ENCODE data around the gene RFLNA. TPM values are rescaled to one million over a fixed set of nuclear protein-coding genes. Genes with fewer than 3 reads are reported as not detected.

RFLNA gene
- total RNA-seq, 1 donor from 2014 or later, result 2.6 TPM

DNA sequence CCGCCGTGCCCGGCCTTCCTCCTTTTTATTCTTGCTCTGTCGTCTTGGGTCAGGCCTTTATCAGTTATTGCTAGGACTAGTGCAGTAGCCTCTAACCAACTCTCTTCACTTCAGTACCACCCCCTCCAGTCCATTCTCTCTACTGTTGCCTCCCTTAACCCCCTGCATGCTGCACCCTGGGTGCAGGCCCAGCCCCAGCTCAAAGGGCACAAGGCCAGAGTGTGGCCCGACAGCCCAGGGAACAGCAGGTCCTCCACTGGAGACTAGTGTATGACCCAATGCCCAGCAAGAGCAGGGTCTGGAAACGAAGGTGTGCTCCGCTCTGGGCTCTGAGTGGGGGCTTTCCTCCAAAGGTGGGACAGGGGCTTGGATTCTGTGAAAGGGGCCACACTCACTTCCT, 30.0 kb upstream of the RFLNA start:
- no peaks in the 10 kb centered on the region for H3K36me3 ChIP-seq (ENCODE audit: control insufficient read depth in 3 of 3, insufficient read depth in 3 of 3, low read length in 3 of 3)
- no peak overlapping the region for H3K9ac ChIP-seq (ENCODE audit: low read depth in 1 of 3, low read length in 3 of 3)
- H3K27me3 ChIP-seq (ENCODE audit: control insufficient read depth in 3 of 3, insufficient read depth in 3 of 3, low read length in 3 of 3), result peaks cover 2 to 8% (median 4%) of the 10 kb centered on the region in 3 donors
- H3K27ac ChIP-seq (ENCODE audit: low read depth, low read length), result no peak overlapping the region
- H3K9me3 ChIP-seq (ENCODE audit: control insufficient read depth in 3 of 3, low read length in 3 of 3), result no peaks in the 10 kb centered on the region
- no peaks in the 10 kb centered on the region for H3K4me1 ChIP-seq (ENCODE audit: control insufficient read depth in 3 of 3, insufficient read depth in 3 of 3, low read length in 3 of 3)
- no peak overlapping the region for H3K4me3 ChIP-seq (ENCODE audit: low read length in 3 of 3)

DNA sequence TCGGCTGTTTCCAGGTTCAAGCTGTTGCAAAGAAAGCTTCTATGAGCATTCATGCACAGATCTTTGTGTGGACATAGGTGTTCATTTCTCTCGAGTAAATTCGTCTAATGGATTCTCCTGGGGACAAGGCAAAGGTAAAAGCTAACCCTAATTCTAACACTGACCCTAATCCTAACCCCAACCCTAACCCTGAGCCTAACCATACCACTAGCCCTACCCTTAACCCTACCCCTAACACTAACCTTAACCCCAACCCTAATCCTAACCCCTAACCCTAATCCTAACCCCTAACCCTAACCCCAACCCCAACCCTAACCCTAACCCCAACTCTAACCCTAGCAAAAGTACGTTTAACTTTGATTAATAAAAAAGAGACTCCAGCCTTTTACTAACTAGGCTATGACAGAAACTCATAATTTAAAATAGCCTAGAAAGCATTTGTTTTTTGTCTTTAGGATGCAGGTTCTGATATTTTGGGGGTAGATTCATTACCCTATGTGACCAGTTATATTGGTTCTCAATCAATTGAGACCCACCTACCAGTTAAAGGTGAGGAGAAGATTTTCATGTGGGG, 27.6 kb upstream of the RFLNA start:
- Histone ChIP-seq H3K4me1 (ENCODE audit: control insufficient read depth in 3 of 3, insufficient read depth in 3 of 3, low read length in 3 of 3) (no peaks in the 10 kb centered on the region), H3K9ac (ENCODE audit: low read depth in 1 of 3, low read length in 3 of 3) (no peak overlapping the region), H3K27me3 (ENCODE audit: control insufficient read depth in 3 of 3, insufficient read depth in 3 of 3, low read length in 3 of 3) (peaks cover 2 to 6% (median 2%) of the 10 kb centered on the region in 3 donors), H3K36me3 (ENCODE audit: control insufficient read depth in 3 of 3, insufficient read depth in 3 of 3, low read length in 3 of 3) (no peaks in the 10 kb centered on the region), H3K27ac (ENCODE audit: low read depth, low read length) (no peak overlapping the region), H3K4me3 (ENCODE audit: low read length in 3 of 3) (no peak overlapping the region), H3K9me3 (ENCODE audit: control insufficient read depth in 3 of 3, low read length in 3 of 3) (no peaks in the 10 kb centered on the region)

DNA sequence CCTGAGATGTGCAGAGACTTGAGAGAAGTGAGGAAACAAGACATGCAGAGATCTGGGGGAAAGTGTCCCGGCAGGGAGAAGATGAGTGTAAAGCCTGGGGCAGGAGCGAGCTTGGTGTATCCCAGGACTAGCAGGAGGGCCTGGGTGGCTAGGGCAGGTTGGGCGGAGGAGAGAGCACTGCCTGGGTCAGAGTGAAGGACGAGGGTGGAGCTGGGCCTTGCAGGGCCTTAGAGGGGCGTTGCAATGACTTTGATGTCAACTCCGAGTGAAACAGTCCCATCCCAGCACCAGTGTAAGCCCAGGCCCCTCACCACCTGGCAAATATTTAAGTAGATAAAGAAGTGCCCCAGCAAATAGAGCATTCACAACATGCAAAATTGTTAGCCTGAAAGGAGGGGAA, 24.2 kb upstream of the RFLNA start:
- no peak overlapping the region for H3K4me3 ChIP-seq (ENCODE audit: low read length in 3 of 3)
- H3K27ac ChIP-seq (ENCODE audit: low read depth, low read length), result no peak overlapping the region
- no peaks in the 10 kb centered on the region for H3K4me1 ChIP-seq (ENCODE audit: control insufficient read depth in 3 of 3, insufficient read depth in 3 of 3, low read length in 3 of 3)
- no peak overlapping the region for H3K9ac ChIP-seq (ENCODE audit: low read depth in 1 of 3, low read length in 3 of 3)
- H3K36me3 ChIP-seq (ENCODE audit: control insufficient read depth in 3 of 3, insufficient read depth in 3 of 3, low read length in 3 of 3), result no peaks in the 10 kb centered on the region
- peaks cover 0 to 3% (median 0%) of the 10 kb centered on the region in 3 donors for H3K27me3 ChIP-seq (ENCODE audit: control insufficient read depth in 3 of 3, insufficient read depth in 3 of 3, low read length in 3 of 3)
- H3K9me3 ChIP-seq (ENCODE audit: control insufficient read depth in 3 of 3, low read length in 3 of 3), result no peaks in the 10 kb centered on the region

DNA sequence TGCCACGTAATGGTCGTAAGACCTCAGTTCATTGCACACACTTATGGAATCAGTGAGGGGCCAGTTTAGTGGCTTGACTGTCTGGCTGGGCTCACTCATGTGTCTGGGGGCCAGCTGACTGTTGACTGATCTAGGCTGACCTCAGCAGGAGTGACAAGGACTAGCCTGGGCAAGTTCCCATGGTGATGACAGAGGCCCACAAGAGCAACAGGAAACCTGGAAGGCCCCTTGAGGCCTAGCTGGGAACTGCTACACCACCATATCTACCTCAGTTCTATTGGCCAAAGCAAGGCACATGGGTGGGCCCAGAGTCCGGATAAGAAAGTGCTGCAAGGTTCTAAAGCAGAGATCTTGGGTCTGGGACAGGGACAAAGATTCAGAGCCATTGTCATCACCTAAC, 21.3 kb upstream of the RFLNA start:
- no peak overlapping the region for H3K9ac ChIP-seq (ENCODE audit: low read depth in 1 of 3, low read length in 3 of 3)
- no peaks in the 10 kb centered on the region for H3K9me3 ChIP-seq (ENCODE audit: control insufficient read depth in 3 of 3, low read length in 3 of 3)
- peaks cover 12 to 16% (median 13%) of the 10 kb centered on the region in 3 donors for H3K27me3 ChIP-seq (ENCODE audit: control insufficient read depth in 3 of 3, insufficient read depth in 3 of 3, low read length in 3 of 3)
- no peaks in the 10 kb centered on the region for H3K4me1 ChIP-seq (ENCODE audit: control insufficient read depth in 3 of 3, insufficient read depth in 3 of 3, low read length in 3 of 3)
- no peak overlapping the region for H3K27ac ChIP-seq (ENCODE audit: low read depth, low read length)
- no peak overlapping the region for H3K4me3 ChIP-seq (ENCODE audit: low read length in 3 of 3)
- H3K36me3 ChIP-seq (ENCODE audit: control insufficient read depth in 3 of 3, insufficient read depth in 3 of 3, low read length in 3 of 3), result no peaks in the 10 kb centered on the region

DNA sequence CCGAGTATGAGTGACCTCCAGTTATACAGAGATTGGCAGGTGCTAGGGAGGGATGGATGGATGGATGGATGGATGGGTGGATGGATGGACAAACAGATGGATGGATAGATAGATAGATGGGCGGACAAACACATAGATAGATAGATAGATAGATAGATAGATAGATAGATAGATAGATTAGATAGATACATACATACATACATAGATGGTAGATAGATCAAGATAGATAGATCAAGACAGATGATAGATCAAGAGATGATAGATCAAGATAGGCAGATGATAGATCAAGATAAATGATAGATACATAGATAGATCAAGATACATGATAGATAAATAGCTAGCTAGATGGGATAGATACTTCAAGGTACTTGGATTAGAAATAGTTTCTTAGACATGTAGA, 18.6 kb upstream of the RFLNA start:
- Histone ChIP-seq H3K9me3 (ENCODE audit: control insufficient read depth in 3 of 3, low read length in 3 of 3) (peaks cover 0 to 4% (median 0%) of the 10 kb centered on the region in 3 donors), H3K27me3 (ENCODE audit: control insufficient read depth in 3 of 3, insufficient read depth in 3 of 3, low read length in 3 of 3) (peaks cover 27 to 33% (median 30%) of the 10 kb centered on the region in 3 donors), H3K36me3 (ENCODE audit: control insufficient read depth in 3 of 3, insufficient read depth in 3 of 3, low read length in 3 of 3) (no peaks in the 10 kb centered on the region)

DNA sequence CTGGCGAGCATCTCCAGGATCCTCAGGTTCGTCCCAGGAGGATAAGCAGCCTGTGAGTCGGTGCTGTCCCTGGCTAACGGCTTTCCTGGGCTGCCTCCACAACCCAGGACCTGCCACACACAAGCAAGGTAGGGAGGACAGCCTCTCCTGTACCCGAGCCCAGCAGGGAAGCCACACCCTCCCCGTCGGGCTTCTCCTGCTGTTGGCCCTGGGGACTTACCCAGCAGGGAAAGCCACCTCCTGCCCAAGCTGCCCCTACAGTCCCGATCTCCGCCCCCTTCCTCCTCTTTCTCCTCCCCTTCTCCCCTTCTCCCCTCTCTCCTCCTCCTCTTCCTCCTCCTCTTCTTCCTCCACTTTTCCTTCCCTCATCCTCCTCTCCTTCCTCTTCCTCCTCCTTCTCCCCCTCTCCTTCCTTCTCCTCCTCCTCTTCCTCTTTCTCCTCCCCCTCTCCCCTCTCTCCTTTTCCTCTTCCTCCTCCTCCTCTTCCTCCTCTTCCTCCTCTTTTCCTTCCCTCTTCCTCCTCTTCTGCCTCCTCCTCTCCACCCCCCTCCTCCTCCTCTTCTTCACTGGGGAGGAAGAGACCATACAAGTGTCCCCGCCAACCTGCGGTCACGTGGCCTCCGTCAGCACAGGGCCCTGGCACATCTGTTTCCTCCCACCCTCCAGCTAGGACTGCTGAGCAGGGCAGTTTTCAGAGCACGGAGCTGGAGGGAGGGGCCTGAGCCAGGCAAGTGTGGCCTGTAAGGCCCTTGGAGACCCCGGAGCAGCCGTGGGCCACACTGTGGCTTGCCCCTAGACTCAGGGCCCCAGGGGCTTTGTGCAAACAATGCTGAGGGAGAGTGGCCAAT, 17.3 kb upstream of the RFLNA start:
- Histone ChIP-seq H3K4me1 (ENCODE audit: control insufficient read depth in 3 of 3, insufficient read depth in 3 of 3, low read length in 3 of 3) (peaks cover 9% of the 10 kb centered on the region in 3 donors), H3K9me3 (ENCODE audit: control insufficient read depth in 3 of 3, low read length in 3 of 3) (peaks cover 0 to 4% (median 0%) of the 10 kb centered on the region in 3 donors), H3K27me3 (ENCODE audit: control insufficient read depth in 3 of 3, insufficient read depth in 3 of 3, low read length in 3 of 3) (peaks cover 27 to 33% (median 28%) of the 10 kb centered on the region in 3 donors), H3K27ac (ENCODE audit: low read depth, low read length) (no peak overlapping the region), H3K4me3 (ENCODE audit: low read length in 3 of 3) (no peak overlapping the region), H3K36me3 (ENCODE audit: control insufficient read depth in 3 of 3, insufficient read depth in 3 of 3, low read length in 3 of 3) (no peaks in the 10 kb centered on the region), H3K9ac (ENCODE audit: low read depth in 1 of 3, low read length in 3 of 3) (no peak overlapping the region)

More for the DNA sequence above, 18.6 kb upstream of the RFLNA start:
- Histone ChIP-seq H3K9ac (ENCODE audit: low read depth in 1 of 3, low read length in 3 of 3) (no peak overlapping the region), H3K27ac (ENCODE audit: low read depth, low read length) (no peak overlapping the region), H3K4me1 (ENCODE audit: control insufficient read depth in 3 of 3, insufficient read depth in 3 of 3, low read length in 3 of 3) (peaks cover 9% of the 10 kb centered on the region in 3 donors), H3K4me3 (ENCODE audit: low read length in 3 of 3) (no peak overlapping the region)

DNA sequence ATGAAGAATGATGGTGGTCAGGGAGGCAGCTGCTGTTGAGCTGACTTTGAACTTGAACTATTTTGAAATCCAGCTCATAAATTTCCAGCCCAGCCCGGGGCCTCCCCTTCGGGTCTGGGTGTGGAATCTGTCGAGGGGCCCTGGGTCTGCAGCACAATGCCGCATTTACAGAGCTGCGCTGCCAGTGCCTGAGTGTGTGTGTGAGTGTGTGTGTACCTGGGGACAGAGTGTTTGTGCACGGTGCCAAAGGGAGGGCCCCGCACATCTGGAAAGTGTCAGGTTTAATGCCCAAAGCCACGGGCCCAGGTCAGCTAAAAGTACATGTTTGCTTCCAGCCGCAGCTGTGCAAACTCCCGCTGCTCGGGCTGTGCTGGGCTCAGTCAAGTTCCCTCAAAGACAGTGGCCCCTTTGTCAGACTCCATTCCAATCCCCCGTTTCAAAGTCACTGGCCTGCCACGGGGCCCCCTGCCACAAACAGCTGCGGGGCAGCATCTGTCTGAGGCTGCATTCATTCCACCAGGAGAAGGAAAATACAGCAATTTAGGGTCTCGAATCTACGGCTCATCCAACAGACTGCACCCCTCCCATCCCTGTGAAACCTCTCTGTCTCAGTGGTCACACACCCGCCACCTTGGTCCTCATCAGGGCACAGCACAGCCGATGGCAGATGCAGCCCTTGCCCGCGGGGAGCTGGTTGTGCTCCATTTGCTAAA, 16.3 kb upstream of the RFLNA start:
- Histone ChIP-seq H3K27me3 (ENCODE audit: control insufficient read depth in 3 of 3, insufficient read depth in 3 of 3, low read length in 3 of 3) (peaks cover 27 to 33% (median 32%) of the 10 kb centered on the region in 3 donors), H3K36me3 (ENCODE audit: control insufficient read depth in 3 of 3, insufficient read depth in 3 of 3, low read length in 3 of 3) (no peaks in the 10 kb centered on the region), H3K4me3 (ENCODE audit: low read length in 3 of 3) (no peak overlapping the region), H3K4me1 (ENCODE audit: control insufficient read depth in 3 of 3, insufficient read depth in 3 of 3, low read length in 3 of 3) (peaks cover 9% of the 10 kb centered on the region in 3 donors), H3K9ac (ENCODE audit: low read depth in 1 of 3, low read length in 3 of 3) (no peak overlapping the region), H3K9me3 (ENCODE audit: control insufficient read depth in 3 of 3, low read length in 3 of 3) (peaks cover 0 to 4% (median 0%) of the 10 kb centered on the region in 3 donors), H3K27ac (ENCODE audit: low read depth, low read length) (no peak overlapping the region)

DNA sequence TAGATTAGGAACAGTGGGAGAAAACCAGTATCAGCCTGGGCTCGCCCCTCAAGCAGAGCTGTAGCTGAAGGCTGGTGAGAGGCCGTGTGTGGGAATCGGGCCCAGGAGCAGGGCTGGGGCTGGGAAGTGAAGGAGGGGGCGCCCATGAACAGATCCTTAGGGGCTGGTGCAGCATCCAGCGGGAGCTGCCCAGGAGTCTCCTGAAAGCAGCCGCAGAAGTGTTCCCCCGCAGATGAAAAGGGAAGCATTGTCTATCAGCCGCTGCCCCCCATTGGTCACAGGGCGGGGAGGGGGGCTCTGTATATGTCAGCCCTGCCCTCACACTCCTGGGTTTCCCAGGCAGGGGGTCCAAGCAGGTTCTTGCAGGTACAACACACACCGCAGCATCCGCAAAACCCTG, 15.6 kb upstream of the RFLNA start:
- H3K9ac ChIP-seq (ENCODE audit: low read depth in 1 of 3, low read length in 3 of 3), result no peak overlapping the region
- H3K27me3 ChIP-seq (ENCODE audit: control insufficient read depth in 3 of 3, insufficient read depth in 3 of 3, low read length in 3 of 3), result peaks cover 27 to 33% (median 32%) of the 10 kb centered on the region in 3 donors
- H3K4me3 ChIP-seq (ENCODE audit: low read length in 3 of 3), result no peak overlapping the region
- peaks cover under 1 to 4% (median 3%) of the 10 kb centered on the region in 3 donors for H3K9me3 ChIP-seq (ENCODE audit: control insufficient read depth in 3 of 3, low read length in 3 of 3)
- H3K4me1 ChIP-seq (ENCODE audit: control insufficient read depth in 3 of 3, insufficient read depth in 3 of 3, low read length in 3 of 3), result peaks cover 9% of the 10 kb centered on the region in 3 donors
- no peak overlapping the region for H3K27ac ChIP-seq (ENCODE audit: low read depth, low read length)
- H3K36me3 ChIP-seq (ENCODE audit: control insufficient read depth in 3 of 3, insufficient read depth in 3 of 3, low read length in 3 of 3), result no peaks in the 10 kb centered on the region

DNA sequence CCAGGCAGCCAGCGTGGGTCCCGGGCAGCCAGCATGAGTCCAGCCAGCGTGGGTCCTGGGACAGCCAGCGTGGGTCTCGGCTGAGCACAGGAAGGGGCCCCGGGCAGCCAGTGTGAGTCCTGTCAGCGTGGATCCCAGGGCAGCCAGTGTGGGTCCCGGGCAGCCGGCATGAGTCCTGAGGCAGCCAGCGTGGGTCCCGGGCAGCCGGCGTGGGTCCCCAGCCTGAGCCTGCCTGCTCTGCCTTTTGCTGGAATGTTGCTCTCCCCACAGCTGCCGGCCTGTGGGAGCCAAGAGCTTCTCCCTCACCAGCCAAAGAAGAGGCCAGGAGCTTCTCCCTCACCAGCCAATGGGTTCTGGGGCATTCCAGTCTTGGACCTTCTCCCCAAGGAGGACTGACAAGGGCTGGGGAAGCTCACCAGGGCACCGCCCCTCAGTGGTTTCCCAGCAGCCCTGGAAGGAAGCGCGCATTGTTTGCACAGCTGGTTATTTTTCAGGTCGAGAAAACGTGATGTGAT, 15.0 kb upstream of the RFLNA start:
- peaks cover 9% of the 10 kb centered on the region in 3 donors for H3K4me1 ChIP-seq (ENCODE audit: control insufficient read depth in 3 of 3, insufficient read depth in 3 of 3, low read length in 3 of 3)
- H3K9ac ChIP-seq (ENCODE audit: low read depth in 1 of 3, low read length in 3 of 3), result no peak overlapping the region
- peaks cover 27 to 33% (median 32%) of the 10 kb centered on the region in 3 donors for H3K27me3 ChIP-seq (ENCODE audit: control insufficient read depth in 3 of 3, insufficient read depth in 3 of 3, low read length in 3 of 3)
- H3K27ac ChIP-seq (ENCODE audit: low read depth, low read length), result no peak overlapping the region
- no peaks in the 10 kb centered on the region for H3K36me3 ChIP-seq (ENCODE audit: control insufficient read depth in 3 of 3, insufficient read depth in 3 of 3, low read length in 3 of 3)
- peak overlapping the region in 1 of 3 donors; percentile 35 for H3K4me3 ChIP-seq (ENCODE audit: low read length in 3 of 3)
- H3K9me3 ChIP-seq (ENCODE audit: control insufficient read depth in 3 of 3, low read length in 3 of 3), result peaks cover 4 to 9% (median 6%) of the 10 kb centered on the region in 3 donors

All from skeletal muscle tissue (tissue), 4 donors.